ENCODE results near the gene PCDH17. TPM values are rescaled to one million over a fixed set of nuclear protein-coding genes. Genes with fewer than 3 reads are reported as not detected.

The PCDH17 gene
- total and polyA plus RNA-seq, 2 experiments from 2014 or later = 3.2 to 10.3 TPM

DNA sequence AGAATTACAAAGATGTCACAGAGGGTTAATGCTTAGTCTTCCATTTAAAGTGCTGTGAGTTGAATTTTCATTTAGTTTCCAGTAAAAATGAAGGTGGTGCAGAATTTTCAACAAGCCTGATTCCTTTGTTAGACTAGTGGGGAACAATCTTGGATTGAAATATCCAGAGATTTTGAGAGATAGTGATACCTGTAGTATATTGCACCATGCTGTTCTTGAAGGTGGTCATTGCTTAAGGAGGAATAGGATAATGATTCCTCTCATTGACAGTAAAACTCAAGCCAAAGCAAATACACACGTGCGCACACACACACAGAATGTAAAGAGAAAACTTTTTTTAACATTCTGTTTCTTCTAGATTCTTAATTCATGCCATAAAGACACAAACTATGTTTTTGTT lies 5.3 kb downstream of the PCDH17 start:
- H3K27me3 ChIP-seq = peaks cover 24% of the 10 kb centered on the region
- no peak overlapping the region for H3K4me3 ChIP-seq
- H3K4me1 ChIP-seq (ENCODE audit: insufficient read depth) = peaks cover 11% of the 10 kb centered on the region
- no peaks in the 10 kb centered on the region for H4K20me1 ChIP-seq (ENCODE audit: insufficient read depth, poor library complexity, severe bottlenecking)
- no peak for DNase-seq (ENCODE audit: low spot score)
- peaks cover 5% of the 10 kb centered on the region for H3K79me2 ChIP-seq
- H3K36me3 ChIP-seq (replicated peaks; ENCODE audit: insufficient read depth, low read depth) = no peaks in the 10 kb centered on the region
- WGBS (ENCODE audit: low lambda C conversion rate, missing lambda C conversion rate) = 75% methylated on average over 2 of the region's 2 CpGs
- H3K4me2 ChIP-seq = peak overlapping the region; percentile 94
- no peak overlapping the region for H2AFZ ChIP-seq
- TF ChIP-seq EZH2phosphoT487 (IDR thresholded peaks at IDR 0.05; ENCODE audit: low read depth, severe bottlenecking, unreplicated experiment) = no peak
- TF ChIP-seq EZH2 (IDR thresholded peaks at IDR 0.05; ENCODE audit: borderline replicate concordance) = no peak
- TF ChIP-seq, protein P1, sequence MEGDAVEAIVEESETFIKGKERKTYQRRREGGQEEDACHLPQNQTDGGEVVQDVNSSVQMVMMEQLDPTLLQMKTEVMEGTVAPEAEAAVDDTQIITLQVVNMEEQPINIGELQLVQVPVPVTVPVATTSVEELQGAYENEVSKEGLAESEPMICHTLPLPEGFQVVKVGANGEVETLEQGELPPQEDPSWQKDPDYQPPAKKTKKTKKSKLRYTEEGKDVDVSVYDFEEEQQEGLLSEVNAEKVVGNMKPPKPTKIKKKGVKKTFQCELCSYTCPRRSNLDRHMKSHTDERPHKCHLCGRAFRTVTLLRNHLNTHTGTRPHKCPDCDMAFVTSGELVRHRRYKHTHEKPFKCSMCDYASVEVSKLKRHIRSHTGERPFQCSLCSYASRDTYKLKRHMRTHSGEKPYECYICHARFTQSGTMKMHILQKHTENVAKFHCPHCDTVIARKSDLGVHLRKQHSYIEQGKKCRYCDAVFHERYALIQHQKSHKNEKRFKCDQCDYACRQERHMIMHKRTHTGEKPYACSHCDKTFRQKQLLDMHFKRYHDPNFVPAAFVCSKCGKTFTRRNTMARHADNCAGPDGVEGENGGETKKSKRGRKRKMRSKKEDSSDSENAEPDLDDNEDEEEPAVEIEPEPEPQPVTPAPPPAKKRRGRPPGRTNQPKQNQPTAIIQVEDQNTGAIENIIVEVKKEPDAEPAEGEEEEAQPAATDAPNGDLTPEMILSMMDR (IDR thresholded peaks at IDR 0.05; ENCODE audit: poor library complexity) = no peak
- H3K9me3 ChIP-seq (ENCODE audit: low read depth) = no peaks in the 10 kb centered on the region
- no peaks in the 10 kb centered on the region for H3K9me2 ChIP-seq (replicated peaks; ENCODE audit: insufficient read depth)
- H3K27ac ChIP-seq = no peak overlapping the region

DNA sequence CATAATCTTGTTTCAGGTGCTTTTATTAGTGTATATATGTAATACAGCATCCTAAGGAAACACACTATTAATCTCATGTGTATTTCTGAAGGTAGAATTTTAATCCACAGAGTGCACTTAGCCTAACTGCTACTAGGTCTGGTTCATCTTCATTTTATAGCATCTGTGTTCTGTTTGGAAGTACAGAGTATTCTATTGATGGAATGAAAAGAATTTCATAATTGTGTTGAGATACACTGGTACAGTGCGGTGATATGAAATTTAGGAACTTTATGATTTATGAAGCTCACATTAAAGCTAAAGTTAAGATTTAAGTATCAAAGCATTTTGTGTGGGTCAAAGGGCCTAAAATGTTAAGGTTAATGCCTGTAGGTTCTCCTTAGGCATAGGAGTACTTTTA lies 6.0 kb downstream of the PCDH17 start:
- no peak for DNase-seq (ENCODE audit: low spot score)
- Histone ChIP-seq H3K36me3 (replicated peaks; ENCODE audit: insufficient read depth, low read depth) (no peaks in the 10 kb centered on the region), H3K4me3 (no peak overlapping the region), H3K9me2 (replicated peaks; ENCODE audit: insufficient read depth) (no peaks in the 10 kb centered on the region), H3K79me2 (peaks cover 5% of the 10 kb centered on the region), H3K27me3 (peaks cover 22% of the 10 kb centered on the region), H2AFZ (no peak overlapping the region), H3K4me1 (ENCODE audit: insufficient read depth) (peaks cover 11% of the 10 kb centered on the region), H3K9me3 (ENCODE audit: low read depth) (no peaks in the 10 kb centered on the region), H3K27ac (no peak overlapping the region), H3K4me2 (peak overlapping the region; percentile 94), H4K20me1 (ENCODE audit: insufficient read depth, poor library complexity, severe bottlenecking) (no peaks in the 10 kb centered on the region)
- no peak for TF ChIP-seq EZH2 (IDR thresholded peaks at IDR 0.05; ENCODE audit: borderline replicate concordance)
- TF ChIP-seq EZH2phosphoT487 (IDR thresholded peaks at IDR 0.05; ENCODE audit: low read depth, severe bottlenecking, unreplicated experiment) = no peak
- TF ChIP-seq, protein P1 (IDR thresholded peaks at IDR 0.05; ENCODE audit: poor library complexity) = no peak
- 91% methylated on average over 1 of the region's 1 CpG for WGBS (ENCODE audit: low lambda C conversion rate, missing lambda C conversion rate)

- Histone ChIP-seq H2AFZ (no peak overlapping the region), H3K27ac (no peak overlapping the region), H3K4me3 (no peak overlapping the region), H3K9me2 (replicated peaks; ENCODE audit: insufficient read depth) (no peaks in the 10 kb centered on the region), H3K9me3 (ENCODE audit: low read depth) (no peaks in the 10 kb centered on the region), H4K20me1 (ENCODE audit: insufficient read depth, poor library complexity, severe bottlenecking) (no peaks in the 10 kb centered on the region), H3K4me2 (no peak overlapping the region), H3K4me1 (ENCODE audit: insufficient read depth) (peaks cover 8% of the 10 kb centered on the region), H3K27me3 (peaks cover 13% of the 10 kb centered on the region), H3K36me3 (replicated peaks; ENCODE audit: insufficient read depth, low read depth) (no peaks in the 10 kb centered on the region), H3K79me2 (peaks cover 5% of the 10 kb centered on the region)
- no peak for DNase-seq (ENCODE audit: low spot score)
- TF ChIP-seq EZH2 (IDR thresholded peaks at IDR 0.05; ENCODE audit: borderline replicate concordance) (no peak), EZH2phosphoT487 (IDR thresholded peaks at IDR 0.05; ENCODE audit: low read depth, severe bottlenecking, unreplicated experiment) (no peak)
- TF ChIP-seq, protein P1 (IDR thresholded peaks at IDR 0.05; ENCODE audit: poor library complexity) = no peak
- 85% methylated on average over 4 of the region's 4 CpGs for WGBS (ENCODE audit: low lambda C conversion rate, missing lambda C conversion rate)
These were observed 6.8 kb downstream of the PCDH17 start for GRCh38 chr13:57638186-57638890.
